ENCODE measurements around the gene GALNT16.

DNA sequence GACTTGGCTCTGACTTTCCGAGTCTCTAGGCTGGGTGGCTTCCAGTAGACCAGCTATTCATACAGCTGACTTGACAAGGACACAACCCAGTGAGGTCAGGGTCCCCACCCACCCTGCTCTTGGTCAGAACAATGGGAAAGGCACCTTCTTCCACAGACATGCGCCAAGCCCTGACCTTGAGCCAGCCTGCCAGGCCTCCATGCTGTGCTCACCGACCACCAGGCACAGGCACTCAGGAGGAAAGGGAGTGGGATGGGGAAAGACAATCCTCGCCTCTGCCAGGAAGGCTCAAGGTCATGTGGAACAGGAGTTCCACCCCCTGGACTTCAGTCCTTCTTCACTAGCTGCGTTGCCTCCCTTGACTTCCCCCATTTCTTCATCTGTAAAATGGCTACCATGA is 31.4 kb downstream of the GALNT16 start:
- no peak for TF ChIP-seq CTCF (IDR thresholded peaks at IDR 0.05; ENCODE audit: low read depth, low read length, poor library complexity, severe bottlenecking)
- TF ChIP-seq EZH2phosphoT487 (IDR thresholded peaks at IDR 0.05; ENCODE audit: borderline replicate concordance, low read length) = no peak

Measured in DOHH2 (cell line).